H1 (cell line): ENCODE measurements around the gene LAYN. TPM values are rescaled to one million over a fixed set of nuclear protein-coding genes. Genes with fewer than 3 reads are reported as not detected.

Experiments used
- CTCF ChIA-PET: fragments of 300-600 bp; sonication (Branson Sonifier 250); formaldehyde crosslinking; loops from one replicate; lab custom pipeline; 2021; ENCODE audit not compliant: partially characterized antibody; lab: Charles Lee
- POLR2A ChIA-PET: fragments of 300-600 bp; sonication (Branson Sonifier 250); formaldehyde crosslinking; loops from one replicate; lab custom pipeline; 2021; ENCODE audit warnings: inconsistent platforms; ENCODE audit not compliant: partially characterized antibody; lab: Charles Lee
- DNase-seq, 2 experiments: peaks; one replicate each; pipeline versions ENCODE4 v3.0.0 to v3.0.0-alpha.2; 2010 to 2022; ENCODE audit warnings: low spot score in 2 of 2, low read depth in 1 of 2, mixed read lengths in 1 of 2
- FAIRE-seq: peaks from 2 replicates; lab custom pipeline; 2011; peaks lifted over from hg19 to GRCh38; lab: Jason Lieb, UNC
- H2AFZ ChIP-seq: 2 replicates; pipeline ENCODE4 v1.8.1; 2012; ENCODE audit warnings: low read length, inconsistent platforms
- H2AK5ac ChIP-seq: 2 replicates; pipeline ENCODE4 v1.6.1; 2013; ENCODE audit warnings: low read depth, low read length
- H2BK120ac ChIP-seq: replicated peaks from 2 replicates; pipeline ENCODE3; 2013; ENCODE audit warnings: low read depth, low read length, inconsistent platforms
- H2BK12ac ChIP-seq: 2 replicates; pipeline ENCODE4 v1.6.1; 2013; ENCODE audit warnings: low read depth, low read length
- H2BK15ac ChIP-seq: 2 replicates; pipeline ENCODE4 v1.6.1; 2013; ENCODE audit warnings: low read length
- H2BK20ac ChIP-seq: 2 replicates; pipeline ENCODE4 v1.6.1; 2013; ENCODE audit warnings: low read length
- H2BK5ac ChIP-seq: 2 replicates; pipeline ENCODE4 v1.6.1; 2013; ENCODE audit warnings: low read depth, low read length
- H3K14ac ChIP-seq: 2 replicates; pipeline ENCODE4 v1.6.1; 2013; ENCODE audit warnings: inconsistent platforms; ENCODE audit not compliant: insufficient read length
- H3K18ac ChIP-seq: 2 replicates; pipeline ENCODE4 v1.6.1; 2013; ENCODE audit warnings: low read length; ENCODE audit errors: extremely low read depth
- H3K23ac ChIP-seq: 2 replicates; pipeline ENCODE4 v1.6.1; 2013; ENCODE audit warnings: inconsistent platforms; ENCODE audit not compliant: insufficient read length
- H3K23me2 ChIP-seq: 2 replicates; pipeline ENCODE4 v1.6.1; 2013; ENCODE audit warnings: low read depth, low read length
- H3K27ac ChIP-seq: 2 replicates; pipeline ENCODE4 v1.6.1; 2011; ENCODE audit warnings: low read depth, low read length, inconsistent platforms
- H3K27me3 ChIP-seq, 4 experiments: replicated peaks in 1 of 4; 1 replicate in 1 of 4; 2 replicates in 3 of 4; pipeline versions ENCODE4 v1.6.1 to v1.8.1; 2011 to 2013; ENCODE audit warnings: low read length in 3 of 4, mild to moderate bottlenecking in 3 of 4, inconsistent platforms in 2 of 4, mixed read lengths in 2 of 4, moderate library complexity in 1 of 4; ENCODE audit not compliant: control insufficient read depth in 3 of 4, insufficient read depth in 3 of 4; ENCODE audit errors: extremely low read depth in 1 of 4
- H3K36me3 ChIP-seq, 4 experiments: 2 replicates each; pipeline versions ENCODE4 v1.6.1 to v1.8.1; 2011 to 2013; ENCODE audit warnings: mild to moderate bottlenecking in 4 of 4, low read length in 3 of 4, moderate library complexity in 2 of 4, control low read depth in 1 of 4, inconsistent platforms in 1 of 4; ENCODE audit not compliant: insufficient read depth in 4 of 4, control insufficient read depth in 2 of 4
- H3K4ac ChIP-seq: replicated peaks from 2 replicates; pipeline ENCODE3; 2013; ENCODE audit warnings: low read length, low read depth, mixed read lengths, inconsistent platforms; ENCODE audit not compliant: insufficient read length
- H3K4me1 ChIP-seq, 4 experiments: replicated peaks in 1 of 4; 1 replicate in 1 of 4; 2 replicates in 3 of 4; pipeline versions ENCODE4 v1.6.1 to v1.8.1; 2011 to 2013; ENCODE audit warnings: low read length in 3 of 4, inconsistent platforms in 2 of 4, mixed read lengths in 1 of 4; ENCODE audit not compliant: insufficient read depth in 4 of 4, control insufficient read depth in 3 of 4
- H3K4me2 ChIP-seq, 2 experiments: 2 replicates each; pipeline versions ENCODE4 v1.6.1 to v1.8.1; 2011 to 2013; ENCODE audit warnings: low read depth in 2 of 2, low read length in 2 of 2, control low read depth in 1 of 2, inconsistent platforms in 1 of 2, mild to moderate bottlenecking in 1 of 2; ENCODE audit not compliant: insufficient read depth in 1 of 2
- H3K4me3 ChIP-seq, 4 experiments: fragments of 200-600, 300-600 bp in 1 of 4; sonication (generic), shearing (Covaris generic), sonication (Bioruptor Twin) in 1 of 4; 2 replicates each; pipeline versions ENCODE4 v1.5.1 to v1.8.1; 2011 to 2016; ENCODE audit warnings: low read length in 4 of 4, low read depth in 3 of 4, control low read depth in 2 of 4, inconsistent platforms in 2 of 4, mild to moderate bottlenecking in 2 of 4, mixed read lengths in 1 of 4, moderate library complexity in 1 of 4; ENCODE audit not compliant: insufficient read depth in 2 of 4; ENCODE audit errors: extremely low read depth in 1 of 4
- H3K56ac ChIP-seq: replicated peaks from 2 replicates; pipeline ENCODE3; 2013; ENCODE audit warnings: low read depth, mild to moderate bottlenecking, mixed read lengths, low read length, inconsistent platforms; ENCODE audit not compliant: insufficient read length
- H3K79me1 ChIP-seq: 2 replicates; pipeline ENCODE4 v1.6.1; 2013; ENCODE audit warnings: low read depth, low read length, control low read depth
- H3K79me2 ChIP-seq, 2 experiments: 2 replicates each; pipeline versions ENCODE4 v1.6.1 to v1.8.1; 2012 to 2013; ENCODE audit warnings: low read length in 2 of 2, mild to moderate bottlenecking in 2 of 2, inconsistent platforms in 1 of 2; ENCODE audit not compliant: insufficient read depth in 2 of 2, control insufficient read depth in 1 of 2
- H3K9ac ChIP-seq, 4 experiments: replicated peaks in 1 of 4; 1 replicate in 1 of 4; 2 replicates in 3 of 4; pipeline versions ENCODE4 v1.6.1 to v1.8.1; 2011 to 2013; ENCODE audit warnings: low read depth in 3 of 4, low read length in 3 of 4, control low read depth in 2 of 4, mild to moderate bottlenecking in 2 of 4, moderate library complexity in 2 of 4, inconsistent platforms in 1 of 4; ENCODE audit errors: extremely low read depth in 1 of 4
- H3K9me3 ChIP-seq, 2 experiments: 2 replicates each; pipeline versions ENCODE4 v1.6.1 to v1.8.1; 2012 to 2013; ENCODE audit warnings: mild to moderate bottlenecking in 2 of 2, moderate library complexity in 2 of 2, control low read depth in 1 of 2, inconsistent platforms in 1 of 2, low read depth in 1 of 2, low read length in 1 of 2, mixed read lengths in 1 of 2; ENCODE audit not compliant: insufficient read depth in 2 of 2
- H4K20me1 ChIP-seq, 2 experiments: replicated peaks in 1 of 2; 2 replicates each; pipeline versions ENCODE3 to v1.8.1; 2011 to 2013; ENCODE audit warnings: inconsistent platforms in 2 of 2, low read length in 2 of 2, mild to moderate bottlenecking in 1 of 2; ENCODE audit not compliant: insufficient read depth in 2 of 2, control insufficient read depth in 1 of 2
- H4K5ac ChIP-seq: 2 replicates; pipeline ENCODE4 v1.6.1; 2013; ENCODE audit warnings: low read length, low read depth, mixed read lengths, inconsistent platforms; ENCODE audit not compliant: insufficient read length
- H4K8ac ChIP-seq: 2 replicates; pipeline ENCODE4 v1.8.0; 2013; ENCODE audit warnings: mild to moderate bottlenecking, moderate library complexity, low read length, inconsistent platforms; ENCODE audit not compliant: insufficient read depth; ENCODE audit errors: extremely low read depth
- H4K91ac ChIP-seq: replicated peaks from 2 replicates; pipeline ENCODE3; 2013; ENCODE audit warnings: low read length, mixed read lengths, inconsistent platforms; ENCODE audit not compliant: insufficient read length
- BACH1 ChIP-seq: IDR thresholded peaks from 2 replicates; pipeline ENCODE4 v1.6.1; 2012; ENCODE audit warnings: low read length, improper control_type of control experiment
- CEBPB ChIP-seq: IDR thresholded peaks from 2 replicates; pipeline ENCODE4 v1.6.1; 2012; ENCODE audit warnings: low read depth, low read length
- EGR1 ChIP-seq: IDR thresholded peaks from 2 replicates; pipeline ENCODE4 v1.6.1; 2011; ENCODE audit warnings: low read depth, low read length, borderline replicate concordance
- FOSL1 ChIP-seq: IDR thresholded peaks from 2 replicates; pipeline ENCODE4 v1.6.1; 2011; ENCODE audit warnings: mild to moderate bottlenecking, low read depth, low read length, moderate library complexity; ENCODE audit not compliant: insufficient read depth
- MAX ChIP-seq: IDR thresholded peaks from 2 replicates; pipeline ENCODE4 v1.6.1; 2012; ENCODE audit warnings: inconsistent platforms
- SAP30 ChIP-seq: fragments of 300-600 bp; sonication (generic); IDR thresholded peaks from 2 replicates; pipeline ENCODE4 v1.7.1; 2012; ENCODE audit warnings: low read length, moderate library complexity, mild to moderate bottlenecking, inconsistent platforms; ENCODE audit not compliant: insufficient read depth, insufficient replicate concordance
- SIRT6 ChIP-seq: IDR thresholded peaks from one replicate; pipeline ENCODE4 v1.7.1; 2012; ENCODE audit warnings: low read length, inconsistent platforms
- SP4 ChIP-seq: IDR thresholded peaks from 2 replicates; pipeline ENCODE4 v1.6.1; 2012; ENCODE audit warnings: low read length, inconsistent platforms
- TAF7 ChIP-seq: optimal IDR thresholded peaks from 2 replicates; pipeline ENCODE3; 2011; ENCODE audit warnings: low read depth, mild to moderate bottlenecking, inconsistent platforms, low read length, moderate library complexity, borderline replicate concordance
- WGBS, 2 experiments: shearing (Covaris generic) in 1 of 2; methylation state at CpG; one replicate each; pipeline versions ENCODE4 v1.1.6 to v1.1.7; 2013 to 2015; ENCODE audit warnings: low lambda C conversion rate in 2 of 2, mixed read lengths in 2 of 2, inconsistent platforms in 1 of 2, low coverage in 1 of 2, missing lambda C conversion rate in 1 of 2; ENCODE audit not compliant: insufficient replicate concordance in 2 of 2, insufficient coverage in 1 of 2, insufficient read length in 1 of 2; ENCODE audit errors: extremely low coverage in 1 of 2, missing lambda C conversion rate in 1 of 2; 5-methylcytosine and 5-hydroxymethylcytosine counted together
- polyA plus RNA-seq, 7 experiments: library from polyadenylated mRNA; depleted of rRNA in 3 of 7; stranded (reverse) in 5 of 7; unstranded in 2 of 7; fragments of >200 nt in 5 of 7; fragments of 200-250 nt in 2 of 7; gene quantifications; 1 replicate in 5 of 7; 2 replicates in 1 of 7; 4 replicates in 1 of 7; pipeline versions ENCODE4 v1.2.1 to v1.2.3, GENCODE V29; 2011 to 2013; ENCODE audit warnings: missing spikeins in 2 of 7, mixed read lengths in 2 of 7
- total RNA-seq: library from RNA; stranded (reverse); fragmentation: NEBNext Ultra II Directional; extraction: Animal tissue kit (Norgen Biotek cat#: 25700); gene quantifications from 2 replicates; pipeline ENCODE4 v1.2.1, GENCODE V29; 2021

Gene LAYN
- total and polyA plus RNA-seq, 2 of the 8 experiments (the other 6 are each of a cell fraction or from before 2014, with no cell fraction given), result 4.2 to 9.3 TPM

- CTCF ChIA-PET, result interaction anchor here (0.7 to 1.3 kb wide), 3 partner anchors 12 to 203 kb away, joined by 4 to 6 read pairs (median 5); no protein-coding TSS in a partner anchor
- no peak for FAIRE-seq
Observed at GRCh38 chr11:111573821-111574249, 33.3 kb downstream of the LAYN start.

More at GRCh38 chr11:111573821-111574249, 33.3 kb downstream of the LAYN start:
- DNase-seq, result no peak
- Histone ChIP-seq H3K4ac (no peak overlapping the region), H2BK120ac (no peak overlapping the region), H3K79me1 (no peaks in the 10 kb centered on the region), H3K56ac (no peak overlapping the region), H4K20me1 (no peaks in the 10 kb centered on the region), H3K9ac (no peak overlapping the region), H3K23ac (no peak overlapping the region), H3K18ac (no peak overlapping the region), H4K91ac (no peak overlapping the region), H2BK5ac (no peak overlapping the region), H3K27ac (no peak overlapping the region), H3K36me3 (no peaks in the 10 kb centered on the region), H3K14ac (no peak overlapping the region), H3K27me3 (no peaks in the 10 kb centered on the region), H4K5ac (no peak overlapping the region), H4K8ac (no peak overlapping the region), H2AK5ac (no peak overlapping the region), H3K79me2 (no peaks in the 10 kb centered on the region)
- POLR2A ChIA-PET, result interaction anchor here (0.9 kb wide), 1 partner anchor 10 kb away, joined by 3 read pairs; no protein-coding TSS in a partner anchor
- TF ChIP-seq CEBPB (no peak), SP4 (no peak), SAP30 (no peak), EGR1 (no peak), SIRT6 (no peak), FOSL1 (no peak), BACH1 (no peak), TAF7 (no peak), MAX (no peak)
- TF ChIP-seq, all 59 proteins: peak for 0
- Histone ChIP-seq H2BK12ac (no peak overlapping the region), H3K4me3 (no peak overlapping the region), H3K4me2 (no peak overlapping the region), H3K23me2 (no peaks in the 10 kb centered on the region), H2BK20ac (no peak overlapping the region), H3K4me1 (no peaks in the 10 kb centered on the region), H2AFZ (no peak overlapping the region), H3K9me3 (no peaks in the 10 kb centered on the region), H2BK15ac (no peak overlapping the region)
- 89% methylated on average over 4 of the region's 4 CpGs; no CpG with 5 or more reads in 1 of the 2 experiments for WGBS, 2 experiments
